SH-SY5Y (cell line): ENCODE data around the gene QRSL1.

Source experiments
- GATA2 ChIP-seq: IDR thresholded peaks from 2 replicates; pipeline ENCODE4 v1.6.1; 2011; ENCODE audit warnings: mild to moderate bottlenecking, low read depth, low read length
- GATA3 ChIP-seq: IDR thresholded peaks from 2 replicates; pipeline ENCODE4 v1.6.1; 2011; ENCODE audit warnings: low read depth, mild to moderate bottlenecking, low read length, moderate library complexity

- TF ChIP-seq GATA2 (no peak), GATA3 (no peak)
Observed at GRCh38 chr6:106667022-106667402, 37.6 kb downstream of the QRSL1 start.
